ENCODE data around the gene MAGI2. TPM values are rescaled to one million over a fixed set of nuclear protein-coding genes. Genes with fewer than 3 reads are reported as not detected.

Gene MAGI2
- polyA plus RNA-seq, 3 donors, result 0.03 to 0.11 TPM; not detected in 1

- no peaks in the 10 kb centered on the region for H3K36me3 Mint-ChIP-seq
- Histone ChIP-seq H2AFZ (ENCODE audit: insufficient read depth, low read depth, low read length, poor library complexity, severe bottlenecking) (no peak overlapping the region), H3K36me3 (replicated peaks in 1 of 2; ENCODE audit: control insufficient read depth in 1 of 2, insufficient read depth in 2 of 2, low read length in 2 of 2) (no peaks in the 10 kb centered on the region), H3K4me3 (replicated peaks in 1 of 3; ENCODE audit: low read depth in 2 of 3, low read length in 3 of 3) (no peak overlapping the region), H3K27ac (ENCODE audit: low read depth in 1 of 2, low read length in 2 of 2) (no peak overlapping the region), H3K9ac (ENCODE audit: insufficient read depth, low read length, poor library complexity, severe bottlenecking) (no peak overlapping the region), H3K4me2 (replicated peaks; ENCODE audit: extremely low read depth, low read length, poor library complexity, severe bottlenecking) (no peak overlapping the region), H3K4me1 (ENCODE audit: control insufficient read depth in 1 of 2, insufficient read depth in 2 of 2, low read length in 2 of 2) (no peaks in the 10 kb centered on the region), H4K20me1 (ENCODE audit: insufficient read depth, low read length) (no peaks in the 10 kb centered on the region), H3K27me3 (ENCODE audit: control insufficient read depth in 2 of 2, insufficient read depth in 2 of 2, low read length in 2 of 2) (no peaks in the 10 kb centered on the region), H3K9me3 (replicated peaks in 1 of 2; ENCODE audit: control insufficient read depth in 1 of 2, insufficient read depth in 1 of 2, low read length in 2 of 2) (no peaks in the 10 kb centered on the region), H3K79me2 (ENCODE audit: insufficient read depth, low read length) (no peaks in the 10 kb centered on the region)
- WGBS (ENCODE audit: insufficient coverage), result 71% methylated on average over 2 of the region's 5 CpGs
- H3K4me1 Mint-ChIP-seq, result no peaks in the 10 kb centered on the region
- no peak overlapping the region for H3K27ac Mint-ChIP-seq
- no peaks in the 10 kb centered on the region for H3K27me3 Mint-ChIP-seq (ENCODE audit: low read depth in 3 of 3)
- TF ChIP-seq, protein P1, sequence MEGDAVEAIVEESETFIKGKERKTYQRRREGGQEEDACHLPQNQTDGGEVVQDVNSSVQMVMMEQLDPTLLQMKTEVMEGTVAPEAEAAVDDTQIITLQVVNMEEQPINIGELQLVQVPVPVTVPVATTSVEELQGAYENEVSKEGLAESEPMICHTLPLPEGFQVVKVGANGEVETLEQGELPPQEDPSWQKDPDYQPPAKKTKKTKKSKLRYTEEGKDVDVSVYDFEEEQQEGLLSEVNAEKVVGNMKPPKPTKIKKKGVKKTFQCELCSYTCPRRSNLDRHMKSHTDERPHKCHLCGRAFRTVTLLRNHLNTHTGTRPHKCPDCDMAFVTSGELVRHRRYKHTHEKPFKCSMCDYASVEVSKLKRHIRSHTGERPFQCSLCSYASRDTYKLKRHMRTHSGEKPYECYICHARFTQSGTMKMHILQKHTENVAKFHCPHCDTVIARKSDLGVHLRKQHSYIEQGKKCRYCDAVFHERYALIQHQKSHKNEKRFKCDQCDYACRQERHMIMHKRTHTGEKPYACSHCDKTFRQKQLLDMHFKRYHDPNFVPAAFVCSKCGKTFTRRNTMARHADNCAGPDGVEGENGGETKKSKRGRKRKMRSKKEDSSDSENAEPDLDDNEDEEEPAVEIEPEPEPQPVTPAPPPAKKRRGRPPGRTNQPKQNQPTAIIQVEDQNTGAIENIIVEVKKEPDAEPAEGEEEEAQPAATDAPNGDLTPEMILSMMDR (IDR thresholded peaks at IDR 0.05), result no peak
- H3K4me3 Mint-ChIP-seq, result no peak overlapping the region
- peaks cover 0 to 2% (median 0%) of the 10 kb centered on the region in 7 donors for H3K9me3 Mint-ChIP-seq
- no peak for DNase-seq
- intact Hi-C loops (cut with micrococcal nuclease), result no loop called here
These were observed 115.8 kb downstream of the MAGI2 start for GRCh38 chr7:79337717-79338116.

GRCh38 chr7:79334841-79335240 is 118.6 kb downstream of the MAGI2 start:
- H3K36me3 Mint-ChIP-seq, result no peaks in the 10 kb centered on the region
- peaks cover 0 to 3% (median 2%) of the 10 kb centered on the region in 7 donors for H3K9me3 Mint-ChIP-seq
- no peak overlapping the region for H3K4me3 Mint-ChIP-seq
- TF ChIP-seq, protein P1 (IDR thresholded peaks at IDR 0.05), result no peak
- no peaks in the 10 kb centered on the region for H3K4me1 ChIP-seq (ENCODE audit: control insufficient read depth in 1 of 2, insufficient read depth in 2 of 2, low read length in 2 of 2)
- H3K4me1 Mint-ChIP-seq, result no peaks in the 10 kb centered on the region
- H3K27me3 Mint-ChIP-seq (ENCODE audit: low read depth in 3 of 3), result no peaks in the 10 kb centered on the region
- intact Hi-C loops (cut with micrococcal nuclease), result no loop called here
- H3K27me3 ChIP-seq (ENCODE audit: control insufficient read depth in 2 of 2, insufficient read depth in 2 of 2, low read length in 2 of 2), result no peaks in the 10 kb centered on the region
- H3K27ac Mint-ChIP-seq, result no peak overlapping the region
- H3K9ac ChIP-seq (ENCODE audit: insufficient read depth, low read length, poor library complexity, severe bottlenecking), result no peak overlapping the region
- no peak overlapping the region for H3K27ac ChIP-seq (ENCODE audit: low read depth in 1 of 2, low read length in 2 of 2)
- no CpG with 5 or more reads among the region's 2 CpGs for WGBS (ENCODE audit: insufficient coverage)
- no peak overlapping the region for H3K4me2 ChIP-seq (replicated peaks; ENCODE audit: extremely low read depth, low read length, poor library complexity, severe bottlenecking)
- no peak overlapping the region for H2AFZ ChIP-seq (ENCODE audit: insufficient read depth, low read depth, low read length, poor library complexity, severe bottlenecking)
- no peak for DNase-seq
- no peaks in the 10 kb centered on the region for H3K79me2 ChIP-seq (ENCODE audit: insufficient read depth, low read length)
- H4K20me1 ChIP-seq (ENCODE audit: insufficient read depth, low read length), result no peaks in the 10 kb centered on the region
- no peaks in the 10 kb centered on the region for H3K36me3 ChIP-seq (replicated peaks in 1 of 2; ENCODE audit: control insufficient read depth in 1 of 2, insufficient read depth in 2 of 2, low read length in 2 of 2)
- no peak overlapping the region for H3K4me3 ChIP-seq (replicated peaks in 1 of 3; ENCODE audit: low read depth in 2 of 3, low read length in 3 of 3)
- H3K9me3 ChIP-seq (replicated peaks in 1 of 2; ENCODE audit: control insufficient read depth in 1 of 2, insufficient read depth in 1 of 2, low read length in 2 of 2), result no peaks in the 10 kb centered on the region

Measured in CD14-positive monocyte (primary cell).